ENCODE results near the gene KIR3DL2.
"Not testable (repeated sequence)": the region's sequence is repeated elsewhere in the genome, so short reads cannot be mapped to it uniquely, and the experiment has no call there.

Gene KIR3DL2

DNA sequence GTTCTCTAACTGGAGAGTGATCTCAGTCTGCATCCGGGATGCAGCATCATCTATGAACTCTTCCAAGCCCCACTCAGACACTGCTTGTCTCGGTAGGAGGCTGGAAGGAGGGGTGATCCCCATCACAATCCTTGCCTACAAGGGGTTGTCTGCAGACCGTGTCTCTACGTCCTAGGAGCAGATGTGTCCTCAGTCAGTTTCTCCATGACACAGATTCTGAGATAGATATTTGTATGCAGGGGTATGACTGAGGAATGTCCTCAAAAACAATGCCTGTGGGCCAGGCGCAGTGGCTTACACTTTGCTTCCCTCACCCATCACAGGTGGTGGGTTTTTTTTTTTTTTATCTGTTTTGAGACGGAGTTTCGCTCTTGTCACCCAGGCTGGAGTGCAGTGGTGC lies 56.6 kb downstream of the KIR3DL2 start:
- H3K4me3 ChIP-seq: no peak overlapping the region

DNA sequence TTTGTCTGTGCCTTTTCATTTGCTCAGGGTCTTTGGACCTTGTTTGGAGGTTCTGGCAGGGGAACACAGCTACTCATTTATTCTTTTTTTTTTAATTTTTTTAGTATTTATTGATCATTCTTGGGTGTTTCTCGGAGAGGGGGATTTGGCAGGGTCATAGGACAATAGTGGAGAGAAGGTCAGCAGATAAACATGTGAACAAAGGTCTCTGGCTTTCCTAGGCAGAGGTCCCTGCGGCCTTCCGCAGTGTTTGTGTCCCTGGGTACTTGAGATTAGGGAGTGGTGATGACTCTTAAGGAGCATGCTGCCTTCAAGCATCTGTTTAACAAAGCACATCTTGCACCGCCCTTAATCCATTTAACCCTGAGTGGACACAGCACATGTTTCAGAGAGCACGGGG lies 57.7 kb downstream of the KIR3DL2 start:
- not testable (repeated sequence) for H3K4me3 ChIP-seq, H3K27ac ChIP-seq

More for the DNA sequence above, 56.6 kb downstream of the KIR3DL2 start:
- H3K27ac ChIP-seq: no peak overlapping the region

Measured in skin epidermis (tissue), 12 donors.